ENCODE results near the gene HYOU1.

The HYOU1 gene

DNA sequence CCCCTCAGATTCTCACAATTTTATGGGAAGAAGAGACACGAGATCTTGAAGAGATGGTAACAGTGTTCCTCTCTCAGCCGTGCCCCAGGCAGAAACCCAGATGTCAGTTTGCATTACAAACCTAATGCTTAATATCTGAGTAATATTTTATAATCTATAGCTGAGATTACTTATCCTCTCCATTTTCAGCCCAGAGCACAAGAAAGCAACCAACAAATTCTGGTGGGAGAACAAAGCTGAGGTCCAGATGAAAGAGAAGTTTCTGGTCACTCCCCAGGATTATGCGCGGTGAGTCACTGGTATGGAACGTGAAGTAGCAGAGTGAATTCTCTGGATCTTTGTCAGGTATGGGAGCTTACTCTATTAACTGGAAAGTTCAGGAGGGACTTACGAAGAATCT lies 58.2 kb downstream of the HYOU1 start:
- DNase-seq (ENCODE audit: low spot score): no peak
- in situ Hi-C loops (cut with MboI; ENCODE audit: low pct_unique_long_range_greater_than_20kb, low sequenced_read_pairs, unreplicated experiment): no loop called here
- TF ChIP-seq, protein P1, sequence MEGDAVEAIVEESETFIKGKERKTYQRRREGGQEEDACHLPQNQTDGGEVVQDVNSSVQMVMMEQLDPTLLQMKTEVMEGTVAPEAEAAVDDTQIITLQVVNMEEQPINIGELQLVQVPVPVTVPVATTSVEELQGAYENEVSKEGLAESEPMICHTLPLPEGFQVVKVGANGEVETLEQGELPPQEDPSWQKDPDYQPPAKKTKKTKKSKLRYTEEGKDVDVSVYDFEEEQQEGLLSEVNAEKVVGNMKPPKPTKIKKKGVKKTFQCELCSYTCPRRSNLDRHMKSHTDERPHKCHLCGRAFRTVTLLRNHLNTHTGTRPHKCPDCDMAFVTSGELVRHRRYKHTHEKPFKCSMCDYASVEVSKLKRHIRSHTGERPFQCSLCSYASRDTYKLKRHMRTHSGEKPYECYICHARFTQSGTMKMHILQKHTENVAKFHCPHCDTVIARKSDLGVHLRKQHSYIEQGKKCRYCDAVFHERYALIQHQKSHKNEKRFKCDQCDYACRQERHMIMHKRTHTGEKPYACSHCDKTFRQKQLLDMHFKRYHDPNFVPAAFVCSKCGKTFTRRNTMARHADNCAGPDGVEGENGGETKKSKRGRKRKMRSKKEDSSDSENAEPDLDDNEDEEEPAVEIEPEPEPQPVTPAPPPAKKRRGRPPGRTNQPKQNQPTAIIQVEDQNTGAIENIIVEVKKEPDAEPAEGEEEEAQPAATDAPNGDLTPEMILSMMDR (IDR thresholded peaks at IDR 0.05; ENCODE audit: extremely low read depth, insufficient read depth, missing control alignments): no peak

GRCh38 chr11:118998388-118998717 lies 58.7 kb downstream of the HYOU1 start:
- in situ Hi-C loops (cut with MboI; ENCODE audit: low pct_unique_long_range_greater_than_20kb, low sequenced_read_pairs, unreplicated experiment): no loop called here
- TF ChIP-seq, protein P1 (IDR thresholded peaks at IDR 0.05; ENCODE audit: extremely low read depth, insufficient read depth, missing control alignments): no peak
- no peak for DNase-seq (ENCODE audit: low spot score)

DNA sequence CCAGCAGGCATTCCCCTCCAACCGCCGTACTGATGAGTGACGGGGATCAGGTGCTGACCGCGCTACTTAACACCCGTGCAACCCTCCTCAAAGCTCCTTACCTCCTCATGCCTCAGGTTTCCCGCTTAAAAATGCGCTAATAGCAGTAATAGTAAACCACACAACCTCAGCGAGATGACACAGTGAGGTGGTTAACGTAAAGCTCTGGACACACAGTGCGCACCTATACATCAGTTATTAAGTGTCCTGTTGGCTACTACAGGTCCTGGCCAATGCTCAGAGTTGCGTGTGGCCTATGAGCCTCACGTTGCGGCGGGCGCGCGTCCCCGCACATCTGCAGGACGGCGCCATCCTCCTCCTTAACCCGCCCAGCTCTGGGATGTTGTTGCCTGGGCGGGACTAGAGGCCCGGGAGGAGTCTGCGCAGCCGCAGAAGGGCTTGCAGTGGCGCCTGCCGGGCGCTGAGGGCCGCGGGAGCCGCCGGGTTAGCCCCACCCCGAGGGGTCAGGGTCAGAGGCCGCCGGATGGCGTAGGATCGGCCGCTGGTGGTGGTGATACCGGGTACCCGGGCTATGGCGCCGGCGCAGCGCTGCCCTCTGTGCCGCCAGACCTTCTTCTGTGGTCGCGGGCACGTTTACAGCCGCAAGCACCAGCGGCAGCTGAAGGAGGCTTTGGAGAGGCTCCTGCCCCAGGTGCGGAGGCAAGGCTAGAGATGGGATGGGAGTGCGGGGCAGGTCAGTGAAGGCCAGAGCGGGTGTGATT lies 59.2 kb downstream of the HYOU1 start, which contains the start of gene CENATAC:
Gene CENATAC, plus strand, starts transcription at position 512 of the 761 bp plus-strand sequence. Its CDS starts 60 bp downstream, at position 572.
- DNase-seq (ENCODE audit: low spot score): peak; percentile 98
- TF ChIP-seq, protein P1 (IDR thresholded peaks at IDR 0.05; ENCODE audit: extremely low read depth, insufficient read depth, missing control alignments): no peak
- in situ Hi-C loops (cut with MboI; ENCODE audit: low pct_unique_long_range_greater_than_20kb, low sequenced_read_pairs, unreplicated experiment): no loop called here

GRCh38 chr11:118996926-118997626 lies 59.9 kb downstream of the HYOU1 start:
- TF ChIP-seq, protein P1 (IDR thresholded peaks at IDR 0.05; ENCODE audit: extremely low read depth, insufficient read depth, missing control alignments): peak; percentile 28
- DNase-seq (ENCODE audit: low spot score): peak; percentile 78
- in situ Hi-C loops (cut with MboI; ENCODE audit: low pct_unique_long_range_greater_than_20kb, low sequenced_read_pairs, unreplicated experiment): no loop called here
